HAP-1 (cell line): ENCODE data around the gene ACTN1.
A peak's percentile ranks its signal among the peaks of the same experiment; 100 is the strongest.

Experiments
- DNase-seq, 2 experiments: peaks; one replicate each; pipeline ENCODE4 v3.0.0-alpha.2; 2016 to 2020; ENCODE audit warnings: low spot score in 2 of 2
- H3K27me3 ChIP-seq: fragments of 250-450 bp; sonication (Bioruptor Pico); 2 replicates; pipeline ENCODE4 v1.5.1; 2020; ENCODE audit warnings: low read depth, mild to moderate bottlenecking, moderate library complexity
- H3K36me3 ChIP-seq: fragments of 250-450 bp; sonication (Bioruptor Pico); replicated peaks from 2 replicates; pipeline ENCODE4 v1.5.1; 2020; ENCODE audit warnings: mild to moderate bottlenecking
- H3K4me1 ChIP-seq: fragments of 250-450 bp; sonication (Bioruptor Pico); 2 replicates; pipeline ENCODE4 v1.5.1; 2020; ENCODE audit warnings: mild to moderate bottlenecking
- H3K4me3 ChIP-seq: fragments of 250-450 bp; sonication (Bioruptor Pico); 2 replicates; pipeline ENCODE4 v1.5.1; 2020; ENCODE audit warnings: mild to moderate bottlenecking, moderate library complexity
- H3K9me3 ChIP-seq: fragments of 250-450 bp; sonication (Bioruptor Pico); 2 replicates; pipeline ENCODE4 v1.5.1; 2020; ENCODE audit warnings: mild to moderate bottlenecking, moderate library complexity
- in situ Hi-C: fragments of 300-500 bp; cut with MboI; formaldehyde crosslinking; loops from 3 replicates; pipeline ENCODE4 v1.14.3; 2020; ENCODE audit warnings: low sequenced_read_pairs, inconsistent platforms, mixed read lengths

ACTN1 gene

GRCh38 chr14:68879321-68879781, 99.8 kb downstream of the ACTN1 start:
- no peaks in the 10 kb centered on the region for H3K9me3 ChIP-seq
- H3K4me1 ChIP-seq: no peaks in the 10 kb centered on the region
- H3K27me3 ChIP-seq: no peaks in the 10 kb centered on the region
- H3K4me3 ChIP-seq: no peak overlapping the region
- peaks cover 79% of the 10 kb centered on the region for H3K36me3 ChIP-seq
- in situ Hi-C loops: no loop called here
- DNase-seq: no peak

- H3K27me3 ChIP-seq: no peaks in the 10 kb centered on the region
- no peaks in the 10 kb centered on the region for H3K9me3 ChIP-seq
- peaks cover 75% of the 10 kb centered on the region for H3K36me3 ChIP-seq
- no peak overlapping the region for H3K4me3 ChIP-seq
- no peaks in the 10 kb centered on the region for H3K4me1 ChIP-seq
- in situ Hi-C loops: no loop called here
- no peak for DNase-seq
Observed at GRCh38 chr14:68878908-68879307, 100.2 kb downstream of the ACTN1 start.

GRCh38 chr14:68877993-68878575, 101.0 kb downstream of the ACTN1 start:
- H3K27me3 ChIP-seq: no peaks in the 10 kb centered on the region
- no peaks in the 10 kb centered on the region for H3K9me3 ChIP-seq
- in situ Hi-C loops: no loop called here
- peaks cover 75% of the 10 kb centered on the region for H3K36me3 ChIP-seq
- DNase-seq: no peak
- no peak overlapping the region for H3K4me3 ChIP-seq
- H3K4me1 ChIP-seq: no peaks in the 10 kb centered on the region

- H3K4me1 ChIP-seq: no peaks in the 10 kb centered on the region
- DNase-seq: no peak
- no peaks in the 10 kb centered on the region for H3K27me3 ChIP-seq
- H3K4me3 ChIP-seq: no peak overlapping the region
- H3K36me3 ChIP-seq: peaks cover 74% of the 10 kb centered on the region
- H3K9me3 ChIP-seq: no peaks in the 10 kb centered on the region
- in situ Hi-C loops: no loop called here
Observed at GRCh38 chr14:68876976-68877375, 102.1 kb downstream of the ACTN1 start.

GRCh38 chr14:68874746-68875155, 104.4 kb downstream of the ACTN1 start:
- Histone ChIP-seq H3K36me3 (peaks cover 70% of the 10 kb centered on the region), H3K4me1 (no peaks in the 10 kb centered on the region), H3K4me3 (no peak overlapping the region), H3K9me3 (no peaks in the 10 kb centered on the region), H3K27me3 (no peaks in the 10 kb centered on the region)
- DNase-seq: no peak
- in situ Hi-C loops: no loop called here

- H3K36me3 ChIP-seq: peaks cover 61% of the 10 kb centered on the region
Observed at GRCh38 chr14:68873376-68873775, 105.7 kb downstream of the ACTN1 start.

GRCh38 chr14:68871392-68871791, 107.7 kb downstream of the ACTN1 start:
- Histone ChIP-seq H3K4me3 (no peak overlapping the region), H3K4me1 (peaks cover 12% of the 10 kb centered on the region), H3K9me3 (no peaks in the 10 kb centered on the region), H3K36me3 (peaks cover 44% of the 10 kb centered on the region), H3K27me3 (no peaks in the 10 kb centered on the region)
- DNase-seq: no peak
- in situ Hi-C loops: no loop called here

More at GRCh38 chr14:68873376-68873775, 105.7 kb downstream of the ACTN1 start:
- Histone ChIP-seq H3K4me3 (no peak overlapping the region), H3K9me3 (no peaks in the 10 kb centered on the region), H3K4me1 (no peaks in the 10 kb centered on the region), H3K27me3 (no peaks in the 10 kb centered on the region)
- in situ Hi-C loops: no loop called here
- DNase-seq: no peak

- peaks cover 14% of the 10 kb centered on the region for H3K4me1 ChIP-seq
- peak; percentile 46 to 95 for DNase-seq
- H3K27me3 ChIP-seq: no peaks in the 10 kb centered on the region
- 0 out of 2 replicates have a peak, but pooled peaks cover 9% of the 10 kb centered on the region for H3K36me3 ChIP-seq
- peaks cover 5% of the 10 kb centered on the region for H3K9me3 ChIP-seq
- H3K4me3 ChIP-seq: no peak overlapping the region
- in situ Hi-C loops: no loop called here
Observed at GRCh38 chr14:68866991-68867533, 112.0 kb downstream of the ACTN1 start.

GRCh38 chr14:68865542-68865941, 113.6 kb downstream of the ACTN1 start:
- no peak for DNase-seq
- H3K4me3 ChIP-seq: no peak overlapping the region
- in situ Hi-C loops: no loop called here

GRCh38 chr14:68864361-68864750, 114.7 kb downstream of the ACTN1 start:
- in situ Hi-C loops: no loop called here
- H3K4me1 ChIP-seq: peaks cover 14% of the 10 kb centered on the region
- DNase-seq: no peak

More at GRCh38 chr14:68865542-68865941, 113.6 kb downstream of the ACTN1 start:
- no peaks in the 10 kb centered on the region for H3K27me3 ChIP-seq
- no peaks in the 10 kb centered on the region for H3K36me3 ChIP-seq
- peaks cover 5% of the 10 kb centered on the region for H3K9me3 ChIP-seq
- peaks cover 14% of the 10 kb centered on the region for H3K4me1 ChIP-seq

GRCh38 chr14:68863610-68864360, 115.3 kb downstream of the ACTN1 start:
- Histone ChIP-seq H3K36me3 (no peaks in the 10 kb centered on the region), H3K9me3 (peaks cover 5% of the 10 kb centered on the region), H3K27me3 (no peaks in the 10 kb centered on the region), H3K4me3 (no peak overlapping the region), H3K4me1 (peaks cover 14% of the 10 kb centered on the region)
- in situ Hi-C loops: no loop called here
- no peak for DNase-seq

More at GRCh38 chr14:68864361-68864750, 114.7 kb downstream of the ACTN1 start:
- H3K9me3 ChIP-seq: peaks cover 5% of the 10 kb centered on the region
- no peaks in the 10 kb centered on the region for H3K27me3 ChIP-seq
- H3K36me3 ChIP-seq: no peaks in the 10 kb centered on the region
- H3K4me3 ChIP-seq: no peak overlapping the region

GRCh38 chr14:68862954-68863594, 116.0 kb downstream of the ACTN1 start:
- H3K36me3 ChIP-seq: no peaks in the 10 kb centered on the region
- DNase-seq: peak; percentile 74 to 91
- no peaks in the 10 kb centered on the region for H3K27me3 ChIP-seq
- H3K9me3 ChIP-seq: peaks cover 5% of the 10 kb centered on the region
- no peak overlapping the region for H3K4me3 ChIP-seq
- H3K4me1 ChIP-seq: peaks cover 14% of the 10 kb centered on the region
- in situ Hi-C loops: no loop called here

GRCh38 chr14:68860771-68861170, 118.3 kb downstream of the ACTN1 start:
- no peak overlapping the region for H3K4me3 ChIP-seq

More at GRCh38 chr14:68860771-68861170, 118.3 kb downstream of the ACTN1 start:
- H3K9me3 ChIP-seq: peaks cover 5% of the 10 kb centered on the region
- no peaks in the 10 kb centered on the region for H3K27me3 ChIP-seq
- in situ Hi-C loops: no loop called here
- H3K4me1 ChIP-seq: no peaks in the 10 kb centered on the region
- H3K36me3 ChIP-seq: no peaks in the 10 kb centered on the region
- DNase-seq: no peak
